ENCODE data around the gene SLC22A17.

Gene SLC22A17

DNA sequence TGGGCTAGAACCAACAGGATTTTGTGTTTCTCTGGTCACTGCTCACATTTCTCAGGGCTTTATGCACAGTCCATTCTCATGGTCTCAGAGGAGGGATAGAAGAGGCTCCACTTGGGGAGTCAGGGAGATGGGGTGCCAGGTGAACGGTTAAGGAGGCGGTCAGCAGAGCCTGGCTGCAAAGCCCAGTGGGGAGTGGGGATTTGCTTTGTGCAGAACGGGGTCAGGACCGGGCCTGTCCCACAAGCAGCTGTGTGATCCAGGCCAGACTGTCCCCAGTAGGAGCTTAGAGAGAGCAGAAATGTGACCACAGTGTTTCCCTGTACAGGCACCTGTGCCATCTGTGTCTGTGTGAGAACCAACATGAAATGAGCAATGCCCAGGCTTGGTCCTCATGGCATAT lies 28.3 kb upstream of the SLC22A17 start:
- no peak for DNase-seq

DNA sequence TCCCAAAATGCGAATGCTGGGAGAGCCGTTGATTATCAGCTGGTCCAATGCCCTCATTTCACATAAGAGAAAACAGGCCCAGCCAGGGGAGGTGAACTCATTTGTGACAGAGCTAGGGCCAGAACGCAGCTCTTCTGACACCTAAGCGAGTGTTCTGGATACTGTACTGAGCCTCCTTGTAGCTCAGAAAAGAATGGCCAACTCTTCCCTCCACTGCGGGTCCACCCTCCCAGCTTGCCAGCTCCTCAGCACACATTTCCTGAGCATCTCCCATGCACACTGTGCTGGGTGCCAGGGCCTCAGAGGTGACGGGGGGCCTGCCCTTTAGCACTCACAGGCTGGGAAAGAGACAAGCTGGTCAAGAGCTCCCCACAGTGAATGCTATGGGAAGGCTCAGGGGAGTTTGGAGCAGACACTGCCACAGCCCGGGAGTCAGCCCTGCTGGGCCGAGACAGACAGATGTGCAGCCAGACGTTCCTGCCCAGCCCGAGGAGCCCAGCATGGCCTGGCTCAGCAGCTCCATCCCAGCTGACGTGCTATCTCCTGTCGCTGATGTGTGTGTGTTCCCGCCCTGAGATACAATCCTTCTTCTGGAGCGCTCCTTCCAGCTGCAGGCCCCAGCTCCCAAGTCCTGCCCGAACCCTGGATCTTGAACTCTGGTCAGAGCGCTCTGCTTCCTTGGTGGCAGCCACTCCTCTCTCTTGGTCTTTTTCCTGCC lies 27.7 kb upstream of the SLC22A17 start:
- no peak for DNase-seq

DNA sequence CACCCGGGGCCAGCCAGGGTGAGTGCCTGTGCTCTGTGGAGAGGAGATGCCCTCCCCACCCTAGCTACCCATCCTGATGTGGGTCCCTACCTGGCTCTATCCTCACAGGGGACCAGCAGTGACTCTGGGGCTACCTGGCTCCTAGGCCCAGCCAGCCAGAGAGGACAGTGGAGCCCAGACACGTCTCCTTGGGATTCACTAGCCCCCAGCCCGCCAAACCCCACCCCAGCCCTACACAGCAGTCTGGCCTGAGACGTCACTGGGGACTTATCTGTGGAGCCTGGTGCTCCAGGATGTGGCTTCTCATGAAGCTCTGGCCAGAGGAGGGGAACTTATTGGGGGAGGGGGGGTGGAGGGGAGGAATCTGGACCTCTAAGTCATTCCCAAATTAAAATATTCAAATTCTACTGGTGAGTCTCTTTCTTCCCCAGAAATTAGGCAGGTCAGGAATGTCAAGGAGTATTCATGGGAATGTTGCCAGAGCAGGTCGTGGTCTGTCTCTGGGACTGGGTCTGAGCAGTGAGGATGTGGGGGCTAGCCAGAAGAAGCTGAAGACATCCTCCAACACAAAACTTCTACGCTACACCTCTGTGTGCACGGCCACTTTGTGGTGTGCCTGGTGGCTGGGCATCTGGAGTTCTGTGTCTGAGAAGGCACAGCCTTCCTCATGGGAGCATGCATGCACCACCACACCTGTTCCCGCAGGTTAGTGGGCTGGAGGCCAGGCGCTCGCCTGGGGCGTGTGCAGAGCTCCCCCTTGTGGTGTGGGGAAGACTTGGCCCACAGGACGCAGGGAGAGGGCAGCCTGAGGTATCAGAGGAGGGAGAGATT lies 26.9 kb upstream of the SLC22A17 start:
- peak; percentile 70 for DNase-seq

DNA sequence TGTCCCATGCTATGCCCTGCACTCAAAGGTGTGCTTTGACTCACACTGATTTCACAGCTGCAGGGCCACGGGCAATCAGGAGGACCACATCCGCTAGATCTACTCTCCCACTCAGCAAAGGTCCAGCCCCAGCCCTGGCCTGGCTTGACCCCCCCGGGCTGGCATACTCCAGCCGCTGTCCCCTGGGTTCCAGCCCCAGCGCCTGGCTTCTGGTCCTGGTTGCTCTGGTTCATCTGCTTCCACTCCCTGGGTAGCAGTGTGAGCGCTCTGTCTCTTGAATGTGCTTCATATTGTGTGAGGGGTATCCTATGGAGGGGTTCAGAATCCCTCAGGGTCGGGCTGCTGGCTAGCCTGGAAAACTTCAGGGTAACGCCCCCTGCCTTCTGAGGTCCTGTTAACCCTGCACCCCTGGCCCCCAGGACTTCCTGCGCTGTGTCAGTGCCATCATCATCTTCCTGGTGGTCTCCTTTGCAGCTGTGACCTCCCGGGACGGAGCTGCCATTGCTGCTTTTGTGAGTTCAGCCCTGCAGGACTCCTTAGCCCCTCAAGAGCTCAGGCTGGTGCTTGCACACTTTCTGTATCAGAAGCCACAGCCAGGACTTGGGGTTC lies 26.0 kb upstream of the SLC22A17 start:
- DNase-seq, result no peak

DNA sequence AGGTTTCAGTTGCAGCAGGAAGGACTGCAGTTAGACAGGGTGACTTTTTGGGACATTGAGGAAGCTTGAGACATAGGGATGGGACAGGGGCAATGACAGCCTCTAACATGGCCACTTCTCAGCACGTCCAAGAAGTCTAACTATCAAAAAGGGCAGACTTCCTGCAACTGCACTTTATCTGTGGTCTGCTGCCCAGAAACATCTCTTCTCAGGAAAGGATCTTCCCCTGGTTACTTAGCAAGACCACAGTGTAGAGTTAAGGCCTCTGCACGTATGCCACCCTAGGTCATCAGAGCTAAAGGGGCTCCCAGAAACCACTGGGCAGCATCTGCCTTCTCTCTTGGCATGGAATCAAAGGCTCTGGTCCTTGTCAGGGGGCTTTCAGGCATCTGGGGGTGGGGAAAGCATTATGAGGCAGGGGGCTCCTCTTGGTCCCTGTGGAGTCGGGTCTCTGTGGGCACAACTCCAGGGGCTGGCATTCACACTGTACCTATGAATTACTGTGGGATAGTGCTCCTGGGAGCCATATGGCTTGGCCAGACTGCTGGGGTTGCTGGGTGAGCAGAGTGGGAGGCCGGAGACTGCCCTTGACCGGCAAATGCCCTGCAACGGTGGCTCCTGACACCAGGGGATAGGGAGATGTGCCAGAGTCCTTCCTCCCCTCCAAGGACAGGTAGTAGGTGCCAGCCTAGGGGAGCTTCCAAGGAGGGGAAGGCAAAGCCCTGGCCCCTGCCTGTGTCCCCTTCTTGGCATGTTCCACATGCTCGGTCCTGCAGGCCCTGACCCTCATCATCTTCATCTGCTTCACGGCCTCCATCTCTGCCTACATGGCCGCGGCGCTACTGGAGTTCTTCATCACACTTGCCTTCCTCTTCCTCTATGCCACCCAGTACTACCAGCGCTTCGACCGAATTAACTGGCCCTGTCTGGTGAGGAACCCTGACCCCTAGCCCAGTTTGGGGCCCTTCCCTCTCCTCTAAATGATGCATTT lies 25.2 kb upstream of the SLC22A17 start:
- no peak for DNase-seq

DNA sequence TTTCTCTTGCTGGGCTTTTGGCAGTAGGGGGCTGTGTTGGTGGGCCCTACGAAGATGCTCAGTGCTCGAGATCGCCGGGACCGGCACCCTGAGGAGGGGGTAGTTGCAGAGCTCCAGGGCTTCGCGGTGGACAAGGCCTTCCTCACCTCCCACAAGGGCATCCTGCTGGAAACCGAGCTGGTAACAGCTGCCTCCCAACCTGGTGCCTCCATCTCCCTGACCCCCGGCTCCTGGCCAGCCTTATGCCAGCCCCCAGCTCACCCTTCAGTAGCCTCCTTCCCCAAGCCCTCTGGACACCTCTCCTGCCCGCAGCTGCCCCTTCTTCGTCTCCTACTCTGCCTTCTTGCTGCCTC lies 24.5 kb upstream of the SLC22A17 start:
- DNase-seq, result no peak

DNA sequence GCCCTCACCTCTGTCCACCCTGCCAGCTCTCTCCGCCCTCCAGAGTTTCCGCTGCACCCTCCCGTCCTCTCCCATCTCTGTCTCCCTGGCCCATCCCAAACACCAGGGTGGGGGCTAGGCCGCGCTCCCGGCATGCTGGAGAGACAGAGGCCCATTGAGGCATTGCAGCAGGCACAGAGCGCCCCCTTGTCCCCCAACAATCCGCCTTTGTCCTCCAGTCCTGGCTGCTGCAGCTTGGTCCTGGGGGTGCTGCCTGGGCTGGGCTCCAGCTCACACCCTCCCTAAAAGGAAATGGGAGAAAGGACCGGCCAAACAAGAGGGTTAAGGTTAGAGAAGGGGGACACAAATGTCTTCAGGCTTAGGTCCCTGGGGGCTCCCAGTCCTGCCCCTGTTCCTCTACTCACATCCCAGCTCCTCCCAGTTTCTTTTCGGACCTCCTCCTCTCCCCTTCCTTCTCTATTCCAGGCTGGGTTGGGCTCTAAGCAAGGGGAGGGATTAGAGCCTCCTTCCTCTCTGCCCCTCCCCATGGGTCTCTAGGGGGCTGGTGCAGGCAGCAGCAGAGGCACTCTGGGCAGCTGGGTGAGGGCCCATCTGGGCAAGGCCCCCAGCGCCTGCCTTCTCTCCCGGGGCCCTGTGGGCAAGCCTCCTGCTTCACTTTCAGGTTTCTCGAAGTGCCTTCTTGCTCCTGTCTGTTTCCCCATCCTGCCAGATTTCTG lies 24.0 kb upstream of the SLC22A17 start, which contains the start of gene CMTM5:
Gene CMTM5, plus strand, starts transcription at position 565 of the 716 bp plus-strand sequence. CDS start 206 bp downstream, outside the sequence.
- no peak for DNase-seq

DNA sequence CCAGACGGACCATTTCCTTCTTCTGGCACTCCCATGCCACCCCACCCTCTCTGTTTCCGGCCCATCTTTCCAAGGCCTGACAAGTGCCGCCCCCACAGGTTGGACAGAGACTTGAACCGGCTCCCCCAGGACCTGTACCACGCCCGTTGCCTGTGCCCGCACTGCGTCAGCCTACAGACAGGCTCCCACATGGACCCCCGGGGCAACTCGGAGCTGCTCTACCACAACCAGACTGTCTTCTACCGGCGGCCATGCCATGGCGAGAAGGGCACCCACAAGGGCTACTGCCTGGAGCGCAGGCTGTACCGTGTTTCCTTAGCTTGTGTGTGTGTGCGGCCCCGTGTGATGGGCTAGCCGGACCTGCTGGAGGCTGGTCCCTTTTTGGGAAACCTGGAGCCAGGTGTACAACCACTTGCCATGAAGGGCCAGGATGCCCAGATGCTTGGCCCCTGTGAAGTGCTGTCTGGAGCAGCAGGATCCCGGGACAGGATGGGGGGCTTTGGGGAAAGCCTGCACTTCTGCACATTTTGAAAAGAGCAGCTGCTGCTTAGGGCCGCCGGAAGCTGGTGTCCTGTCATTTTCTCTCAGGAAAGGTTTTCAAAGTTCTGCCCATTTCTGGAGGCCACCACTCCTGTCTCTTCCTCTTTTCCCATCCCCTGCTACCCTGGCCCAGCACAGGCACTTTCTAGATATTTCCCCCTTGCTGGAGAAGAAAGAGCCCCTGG lies 23.0 kb upstream of the SLC22A17 start:
- no peak for DNase-seq

DNA sequence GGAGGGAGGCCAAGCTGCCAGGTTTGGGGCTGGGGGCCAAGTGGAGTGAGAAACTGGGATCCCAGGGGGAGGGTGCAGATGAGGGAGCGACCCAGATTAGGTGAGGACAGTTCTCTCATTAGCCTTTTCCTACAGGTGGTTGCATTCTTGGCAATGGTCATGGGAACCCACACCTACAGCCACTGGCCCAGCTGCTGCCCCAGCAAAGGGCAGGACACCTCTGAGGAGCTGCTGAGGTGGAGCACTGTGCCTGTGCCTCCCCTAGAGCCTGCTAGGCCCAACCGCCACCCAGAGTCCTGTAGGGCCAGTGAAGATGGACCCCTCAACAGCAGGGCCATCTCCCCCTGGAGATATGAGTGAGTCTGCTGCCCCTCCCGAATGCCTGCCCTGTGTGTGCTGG lies 20.4 kb upstream of the SLC22A17 start:
- no peak for DNase-seq

DNA sequence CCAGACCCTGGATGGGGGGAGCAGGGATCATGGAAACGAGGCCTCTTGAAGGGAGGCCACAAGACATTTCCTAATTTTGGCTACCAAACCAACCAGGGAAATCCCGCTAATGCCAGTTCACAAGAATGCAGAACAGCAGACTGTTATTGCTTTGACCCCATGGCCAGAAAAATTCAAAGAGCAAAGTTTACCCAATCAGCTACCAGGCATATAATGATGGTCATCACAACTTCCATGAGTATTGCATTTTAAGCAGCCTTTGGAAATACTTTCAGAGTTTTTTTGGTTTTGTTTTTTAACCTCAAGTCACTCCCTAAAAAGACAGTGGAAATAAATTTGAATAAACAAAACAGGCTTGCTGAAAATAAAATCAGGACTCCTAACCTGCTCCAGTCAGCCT lies 19.8 kb upstream of the SLC22A17 start, which contains the start of gene IL25:
Gene IL25, plus strand, starts transcription at position 301 of the 400 bp plus-strand sequence.
- no peak for DNase-seq

DNA sequence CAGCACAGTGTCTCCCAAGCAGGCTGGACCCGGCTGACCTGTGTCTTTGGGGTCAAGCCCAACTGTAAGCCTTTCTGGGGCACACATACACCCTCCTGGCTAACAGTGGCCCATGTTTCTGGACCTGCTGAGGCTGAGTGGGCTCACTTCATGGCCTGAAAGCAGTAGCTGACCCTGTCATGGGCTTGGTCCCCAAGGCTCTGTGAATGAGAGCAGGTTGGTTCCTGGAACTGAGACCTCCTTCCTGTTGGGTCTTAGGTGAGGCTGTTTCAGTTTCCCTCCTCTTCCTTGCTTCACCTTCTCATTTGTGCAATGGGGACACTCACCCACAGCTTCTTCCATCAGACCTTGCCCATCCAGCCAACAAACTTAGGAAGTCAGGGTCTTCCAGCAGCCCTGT lies 19.2 kb upstream of the SLC22A17 start:
- DNase-seq, result no peak

DNA sequence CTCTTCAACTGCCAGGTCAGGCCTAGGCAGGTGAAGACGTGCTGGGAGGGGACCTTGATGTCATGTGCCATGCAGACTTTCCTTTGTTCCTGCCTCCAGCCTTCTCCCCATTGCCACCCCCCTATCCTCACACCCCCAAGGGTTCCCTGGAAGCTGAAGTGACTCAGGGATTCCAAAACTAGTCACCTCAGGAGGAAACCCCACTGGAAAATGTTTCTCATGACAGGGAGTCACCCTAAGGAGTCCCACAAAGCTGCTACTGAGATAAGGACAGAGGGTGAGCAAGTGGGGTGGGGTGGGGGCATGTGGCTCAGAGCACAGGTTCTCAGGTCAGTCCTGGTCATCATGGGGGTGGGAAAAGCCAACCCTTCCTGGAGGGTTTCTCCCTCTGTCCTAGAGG lies 17.5 kb upstream of the SLC22A17 start:
- DNase-seq, result no peak

DNA sequence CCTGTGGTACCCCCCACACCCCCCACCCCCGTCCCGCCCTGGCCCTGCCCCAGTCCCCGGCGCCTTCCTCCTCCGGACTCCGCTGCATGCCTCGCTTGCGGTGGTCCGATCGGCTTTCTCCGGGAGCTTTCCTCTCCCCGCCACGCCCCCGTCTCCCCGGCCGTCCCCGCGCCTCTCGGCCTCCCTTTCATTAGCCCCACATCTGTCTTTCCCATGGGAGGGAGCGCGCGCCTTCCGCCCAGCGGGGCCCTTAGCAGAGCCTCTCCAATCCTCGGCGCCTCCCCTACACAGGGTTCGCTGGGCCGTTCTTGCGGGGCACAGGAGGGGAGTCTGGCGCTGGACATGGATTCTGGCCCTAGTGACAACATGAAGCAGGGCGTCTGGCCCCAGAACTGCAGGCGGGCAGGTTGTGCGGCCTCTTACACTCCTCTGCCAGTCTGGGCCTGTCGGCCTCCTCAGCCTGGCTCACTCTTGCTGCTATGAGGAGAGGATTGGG lies 13.8 kb upstream of the SLC22A17 start:
- no peak for DNase-seq

DNA sequence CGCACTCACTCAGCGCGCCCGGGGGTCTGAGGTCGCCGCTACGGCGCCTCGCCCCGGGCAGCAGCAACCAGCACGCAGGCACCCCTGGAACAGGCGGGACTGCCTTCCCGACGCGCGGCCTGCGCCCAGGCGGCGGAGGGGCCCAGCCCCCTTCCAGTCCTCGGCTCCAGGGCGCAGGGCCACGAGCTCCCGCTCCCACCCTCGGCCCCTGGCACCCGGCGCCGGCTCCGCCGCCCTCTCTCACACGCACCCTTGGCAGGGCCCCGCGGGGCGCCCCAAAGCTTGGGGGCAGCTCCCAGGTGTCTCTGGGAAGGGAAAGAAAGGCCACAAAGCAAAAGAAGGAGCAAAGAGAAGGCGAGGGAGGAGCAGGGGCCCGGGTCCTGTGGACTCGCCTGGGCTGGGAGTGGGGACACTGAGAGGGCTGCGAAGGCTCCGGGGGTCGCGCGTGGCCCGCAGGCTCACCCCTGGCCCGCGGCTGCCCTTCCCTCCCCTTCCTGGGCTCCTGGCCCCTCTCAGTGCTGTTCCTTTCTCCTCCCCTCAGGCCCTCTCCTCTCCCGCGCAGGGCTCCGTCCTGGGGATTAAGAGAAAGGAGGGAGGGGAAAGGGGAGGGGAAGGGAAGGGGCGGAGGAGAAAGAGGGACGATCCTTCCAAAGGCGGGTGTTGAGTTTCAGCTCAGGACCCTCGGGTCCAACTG lies 13.2 kb upstream of the SLC22A17 start:
- DNase-seq, result no peak

DNA sequence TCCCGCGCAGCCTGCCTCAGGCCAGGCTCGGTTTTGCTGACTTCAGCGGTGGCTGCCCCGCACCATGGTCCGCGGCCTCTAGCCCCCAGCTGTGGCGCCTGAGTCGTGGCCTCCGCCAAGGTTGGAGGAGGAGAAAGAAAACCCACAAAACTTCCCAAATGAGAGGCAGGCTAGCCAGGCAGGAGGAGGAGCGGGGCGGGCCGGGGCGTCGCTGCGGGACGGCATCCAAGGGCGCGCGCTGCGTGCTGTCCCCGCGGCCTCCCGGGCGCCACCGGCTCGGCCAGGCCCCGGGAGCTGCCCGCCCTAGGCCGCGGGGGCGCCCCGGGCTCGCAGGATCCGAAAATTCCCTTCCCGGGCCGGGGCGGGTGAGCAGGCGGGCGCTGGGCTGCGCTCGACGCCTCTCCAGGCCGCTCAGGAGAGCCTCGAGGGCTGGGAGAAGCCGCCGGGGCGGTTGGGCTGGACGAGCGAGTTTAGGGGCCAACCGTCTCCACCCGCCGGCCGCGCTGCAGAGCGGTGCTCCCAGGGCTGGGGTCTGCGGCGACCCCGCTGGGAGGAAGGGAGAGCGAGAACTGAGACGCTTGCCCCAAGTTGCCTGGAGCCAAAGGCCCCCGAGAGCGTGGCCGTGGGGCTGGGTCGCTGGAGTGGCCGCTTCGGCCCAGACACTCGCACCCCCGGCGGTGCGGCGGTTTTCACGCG lies 12.5 kb upstream of the SLC22A17 start, which contains the start of gene EFS:
Gene EFS, minus strand, starts transcription at position 137 of the 696 bp plus-strand sequence. CDS start 147 bp downstream, outside the sequence.
- no peak for DNase-seq

DNA sequence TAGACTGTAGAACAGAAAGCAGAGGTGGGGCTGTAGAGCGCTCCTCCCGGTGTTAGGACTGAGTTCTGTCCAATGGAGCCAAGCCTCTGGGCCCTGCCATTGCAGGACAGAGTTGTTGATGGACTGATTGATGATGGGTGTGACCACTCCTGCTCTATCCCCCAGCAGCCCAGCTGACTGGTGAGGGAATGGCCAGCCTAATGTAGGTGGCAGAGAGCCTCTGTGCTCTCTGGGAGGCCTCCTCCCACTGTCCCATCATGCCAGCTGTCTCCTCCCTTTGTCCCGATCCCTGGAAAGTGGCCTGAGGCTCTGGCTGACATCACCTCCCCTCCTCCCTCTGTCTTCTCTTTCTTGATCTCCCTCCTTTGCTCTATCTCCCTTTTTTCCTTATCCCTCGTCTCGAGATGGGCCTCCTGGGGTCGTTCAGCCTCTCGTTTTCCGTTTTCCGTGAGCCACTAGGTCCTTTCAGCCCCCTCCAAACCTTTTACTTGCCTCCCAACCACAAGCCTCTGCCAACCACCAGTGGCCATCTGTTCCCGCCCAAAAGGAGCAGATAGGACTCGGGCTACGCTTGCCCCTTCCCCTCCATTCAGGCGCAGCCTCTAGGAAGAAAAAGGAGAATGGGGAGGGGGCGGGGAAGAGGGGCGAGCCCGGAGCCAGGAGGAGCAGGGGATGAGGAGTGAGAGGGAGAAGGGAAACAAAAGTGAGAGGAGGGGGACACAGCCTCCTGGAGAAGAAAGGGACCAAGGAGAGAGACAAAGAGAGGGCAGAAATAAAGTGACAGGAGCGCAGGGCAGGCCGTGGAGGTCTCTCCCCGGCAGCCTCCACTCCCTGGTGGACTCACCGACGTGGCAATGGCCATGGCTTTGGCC lies 11.7 kb upstream of the SLC22A17 start:
- DNase-seq, result no peak

DNA sequence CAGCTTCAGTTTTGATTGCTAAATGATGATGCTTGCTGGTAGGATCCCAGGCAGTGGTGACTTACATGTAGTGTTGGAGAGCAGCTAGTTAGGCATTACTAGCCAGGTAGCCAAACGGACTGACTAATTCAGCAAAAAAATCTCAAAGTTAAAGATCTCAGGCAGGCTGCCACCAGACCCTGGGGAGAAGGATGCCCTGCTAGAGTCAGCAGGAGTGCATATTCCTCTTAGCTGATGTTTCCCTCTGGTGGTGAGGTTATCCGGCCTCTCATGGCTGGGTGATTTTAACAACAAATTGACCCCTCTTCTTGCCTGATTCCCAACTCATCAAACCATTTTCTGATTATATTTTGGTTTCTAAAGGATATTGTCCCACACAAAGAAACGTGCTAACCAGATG lies 9.5 kb upstream of the SLC22A17 start:
- no peak for DNase-seq

DNA sequence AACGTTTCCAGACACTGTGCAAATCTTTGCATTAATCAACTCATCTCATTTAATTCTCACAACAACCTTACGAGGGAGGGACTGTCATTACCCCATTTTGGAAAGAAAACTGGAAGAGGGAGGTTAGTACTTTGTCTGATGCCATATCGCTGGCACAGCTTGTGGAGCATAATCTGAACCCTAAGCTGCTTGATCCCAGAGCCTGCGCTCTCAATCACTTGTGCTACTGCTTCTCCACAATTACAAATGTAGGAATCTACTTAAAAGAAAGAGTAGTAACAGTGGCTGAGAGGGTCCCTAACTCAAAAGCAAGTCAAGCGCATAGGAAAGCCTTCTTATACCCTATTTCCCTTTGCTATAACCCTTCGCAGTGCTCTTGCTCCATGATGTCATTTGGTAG lies 9.1 kb upstream of the SLC22A17 start:
- DNase-seq, result no peak

DNA sequence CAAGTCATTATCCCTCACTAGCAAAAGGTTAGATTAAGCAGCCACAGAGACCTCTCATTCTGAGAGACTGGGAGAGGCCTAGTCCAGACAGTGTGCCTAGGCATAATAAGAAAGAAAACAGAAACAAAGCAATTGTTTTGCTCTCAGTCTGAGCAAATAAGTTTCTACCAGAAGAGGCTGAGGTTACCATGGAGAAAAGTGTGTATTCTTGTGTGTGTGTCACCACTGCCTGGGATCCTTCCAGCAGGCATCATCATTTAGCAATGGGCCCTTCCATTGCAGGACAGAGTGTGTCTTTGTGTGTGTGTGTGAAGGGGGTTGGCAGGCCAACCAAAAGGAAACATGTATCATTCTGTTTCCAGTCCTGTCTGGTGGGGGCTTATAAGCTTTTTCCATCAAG lies 8.6 kb upstream of the SLC22A17 start:
- DNase-seq, result no peak
